ENCODE measurements around the gene POU2F2.
"Not testable (repeated sequence)": the region's sequence is repeated elsewhere in the genome, so short reads cannot be mapped to it uniquely, and the experiment has no call there.

- not testable (repeated sequence) for TF ChIP-seq CTCF, POLR2AphosphoS5, POLR2A (IDR thresholded peaks at IDR 0.05)
Measured at GRCh38 chr19:42040491-42040890, 91.8 kb downstream of the POU2F2 start.

Measured in suprapubic skin (tissue), 4 donors.